B cell (primary cell): ENCODE measurements around the gene SMURF1.

Source experiments
- CTCF ChIP-seq: fragments of 200-600 bp; IDR thresholded peaks from one replicate; pipeline ENCODE4 v1.8.0; 2022; ENCODE audit warnings: antibody characterized with exemption, mild to moderate bottlenecking
- EZH2 ChIP-seq: IDR thresholded peaks from 2 replicates; pipeline ENCODE4 v1.6.1; 2012; ENCODE audit warnings: borderline replicate concordance, low read depth, mild to moderate bottlenecking, moderate library complexity, low read length; ENCODE audit not compliant: insufficient read depth, poor library complexity, severe bottlenecking

GRCh38 chr7:99016196-99016595 lies 127.7 kb downstream of the SMURF1 start:
- TF ChIP-seq CTCF = no peak
- TF ChIP-seq EZH2 = no peak
